Loucy (cell line): ENCODE measurements around the gene CLTA.

Experiments used
- EZH2phosphoT487 ChIP-seq: fragments of 200-600 bp; IDR thresholded peaks from 2 replicates; pipeline ENCODE4 v1.6.1; 2018; ENCODE audit warnings: antibody characterized with exemption, mild to moderate bottlenecking, moderate library complexity, borderline replicate concordance
- TF ChIP-seq, protein P1 (sequence below): fragments of 200-600 bp; sonication (generic); conservative IDR thresholded peaks from 2 replicates; pipeline ENCODE4 v1.5.1; 2014; ENCODE audit warnings: mild to moderate bottlenecking, antibody characterized with exemption, low read length

DNA sequence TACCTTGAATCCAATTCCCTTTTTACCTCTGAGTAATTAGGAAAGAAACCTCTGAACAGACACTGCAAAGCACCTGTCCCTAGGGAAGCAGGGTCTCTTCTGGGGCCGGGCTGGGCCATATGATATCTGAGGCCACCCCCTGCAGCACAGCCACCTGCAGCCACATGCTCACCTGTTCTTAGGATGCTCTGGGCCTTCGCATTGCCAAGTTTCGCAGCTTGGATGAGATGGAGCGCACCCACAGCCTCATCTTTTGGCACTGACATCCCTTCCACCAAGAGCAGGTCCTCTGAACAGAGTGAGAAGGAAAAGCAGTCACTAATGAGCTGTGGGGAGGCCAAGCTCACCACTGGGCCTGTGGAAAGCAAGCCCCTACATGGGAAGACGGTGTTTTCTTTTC, 27.3 kb downstream of the CLTA start:
- TF ChIP-seq, protein P1, sequence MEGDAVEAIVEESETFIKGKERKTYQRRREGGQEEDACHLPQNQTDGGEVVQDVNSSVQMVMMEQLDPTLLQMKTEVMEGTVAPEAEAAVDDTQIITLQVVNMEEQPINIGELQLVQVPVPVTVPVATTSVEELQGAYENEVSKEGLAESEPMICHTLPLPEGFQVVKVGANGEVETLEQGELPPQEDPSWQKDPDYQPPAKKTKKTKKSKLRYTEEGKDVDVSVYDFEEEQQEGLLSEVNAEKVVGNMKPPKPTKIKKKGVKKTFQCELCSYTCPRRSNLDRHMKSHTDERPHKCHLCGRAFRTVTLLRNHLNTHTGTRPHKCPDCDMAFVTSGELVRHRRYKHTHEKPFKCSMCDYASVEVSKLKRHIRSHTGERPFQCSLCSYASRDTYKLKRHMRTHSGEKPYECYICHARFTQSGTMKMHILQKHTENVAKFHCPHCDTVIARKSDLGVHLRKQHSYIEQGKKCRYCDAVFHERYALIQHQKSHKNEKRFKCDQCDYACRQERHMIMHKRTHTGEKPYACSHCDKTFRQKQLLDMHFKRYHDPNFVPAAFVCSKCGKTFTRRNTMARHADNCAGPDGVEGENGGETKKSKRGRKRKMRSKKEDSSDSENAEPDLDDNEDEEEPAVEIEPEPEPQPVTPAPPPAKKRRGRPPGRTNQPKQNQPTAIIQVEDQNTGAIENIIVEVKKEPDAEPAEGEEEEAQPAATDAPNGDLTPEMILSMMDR: no peak
- no peak for TF ChIP-seq EZH2phosphoT487
